ENCODE data around the gene CDH23.

The CDH23 gene

DNA sequence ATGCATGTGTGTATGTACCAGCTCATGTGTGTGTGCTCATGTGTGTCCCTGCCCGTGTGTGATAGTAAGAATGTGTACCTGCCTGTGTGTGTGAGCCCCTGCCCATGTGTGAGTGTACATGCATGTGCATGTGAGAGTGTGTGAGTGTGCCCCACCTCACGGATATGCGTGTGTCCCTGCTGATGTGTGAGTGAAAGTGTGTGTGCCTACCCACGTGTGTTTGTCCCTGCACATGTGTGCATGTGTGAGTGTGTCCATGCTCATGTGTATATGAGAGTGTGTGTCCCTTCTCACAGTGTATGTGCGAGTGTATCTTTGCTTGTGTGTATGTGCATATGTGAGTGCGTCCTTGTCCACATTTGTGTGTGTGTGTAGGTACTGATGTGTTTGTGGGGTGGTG, 69.6 kb downstream of the CDH23 start:
- Histone ChIP-seq H4K91ac (ENCODE audit: low read depth, low read length) (no peak overlapping the region), H3K36me3 (ENCODE audit: control insufficient read depth in 1 of 2, insufficient read depth in 2 of 2, low read length in 2 of 2) (no peaks in the 10 kb centered on the region), H2BK12ac (ENCODE audit: low read length) (no peak overlapping the region), H2AK5ac (ENCODE audit: low read length) (no peak overlapping the region), H2BK5ac (ENCODE audit: low read depth, low read length, poor library complexity) (no peak overlapping the region), H3K9ac (ENCODE audit: low read length) (no peak overlapping the region), H3K18ac (ENCODE audit: low read length) (no peak overlapping the region), H3K4me1 (ENCODE audit: control insufficient read depth in 1 of 2, insufficient read depth in 2 of 2, low read length in 2 of 2) (peaks cover 0 to 3% of the 10 kb centered on the region in 2 experiments), H4K12ac (ENCODE audit: low read depth, low read length) (no peak overlapping the region), H3K9me3 (ENCODE audit: insufficient read depth, low read depth, low read length) (no peaks in the 10 kb centered on the region), H2AFZ (ENCODE audit: insufficient read depth, low read length, poor library complexity) (no peak overlapping the region), H3K27me3 (ENCODE audit: insufficient read depth, low read length) (no peaks in the 10 kb centered on the region), H3K4me3 (ENCODE audit: low read depth, low read length) (peak overlapping the region; percentile 41), H4K8ac (ENCODE audit: low read depth, low read length) (no peak overlapping the region), H3K4me2 (ENCODE audit: low read length) (no peak overlapping the region), H3K14ac (ENCODE audit: low read length) (no peak overlapping the region), H3K4ac (ENCODE audit: low read depth, low read length) (no peak overlapping the region), H3K23ac (ENCODE audit: low read length) (no peak overlapping the region), H3K27ac (ENCODE audit: low read depth, low read length) (no peak overlapping the region), H3K79me2 (ENCODE audit: control insufficient read depth, insufficient read depth, low read length, poor library complexity) (no peaks in the 10 kb centered on the region), H2BK120ac (ENCODE audit: insufficient read depth, low read length, poor library complexity) (no peak overlapping the region), H3K79me1 (ENCODE audit: low read length) (no peaks in the 10 kb centered on the region)
- DNase-seq: no peak
- WGBS (ENCODE audit: extremely low coverage, insufficient coverage, insufficient read length): no CpG with 5 or more reads among the region's 6 CpGs

DNA sequence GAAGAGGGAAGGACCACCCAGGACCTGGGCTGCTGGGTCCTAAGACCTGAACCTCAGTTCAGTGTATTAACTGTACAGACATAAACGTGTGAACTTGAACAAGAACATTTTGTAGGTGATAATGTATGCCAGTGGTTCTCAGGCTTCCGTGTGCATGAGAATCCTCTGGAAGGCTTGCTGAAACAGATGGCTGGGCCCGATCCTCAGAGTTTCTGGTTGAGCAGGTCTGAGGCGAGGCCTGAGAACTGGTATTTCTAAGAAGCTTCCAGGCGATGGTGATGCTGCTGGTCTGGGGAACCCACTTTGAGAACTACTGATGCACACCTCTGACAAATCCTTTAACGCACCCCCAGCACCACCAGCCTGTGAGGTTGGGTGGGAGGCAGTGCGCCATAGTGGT, 70.4 kb downstream of the CDH23 start:
- Histone ChIP-seq H3K27ac (ENCODE audit: low read depth, low read length) (no peak overlapping the region), H3K27me3 (ENCODE audit: insufficient read depth, low read length) (no peaks in the 10 kb centered on the region), H3K4me1 (ENCODE audit: control insufficient read depth in 1 of 2, insufficient read depth in 2 of 2, low read length in 2 of 2) (peaks cover 0 to 3% of the 10 kb centered on the region in 2 experiments), H2BK12ac (ENCODE audit: low read length) (no peak overlapping the region), H3K4ac (ENCODE audit: low read depth, low read length) (no peak overlapping the region), H2AFZ (ENCODE audit: insufficient read depth, low read length, poor library complexity) (no peak overlapping the region), H3K4me3 (ENCODE audit: low read depth, low read length) (no peak overlapping the region), H4K12ac (ENCODE audit: low read depth, low read length) (no peak overlapping the region), H3K9ac (ENCODE audit: low read length) (no peak overlapping the region), H2AK5ac (ENCODE audit: low read length) (no peak overlapping the region), H3K14ac (ENCODE audit: low read length) (no peak overlapping the region), H4K91ac (ENCODE audit: low read depth, low read length) (no peak overlapping the region), H2BK120ac (ENCODE audit: insufficient read depth, low read length, poor library complexity) (no peak overlapping the region), H2BK5ac (ENCODE audit: low read depth, low read length, poor library complexity) (no peak overlapping the region), H3K23ac (ENCODE audit: low read length) (no peak overlapping the region), H3K79me1 (ENCODE audit: low read length) (no peaks in the 10 kb centered on the region), H3K9me3 (ENCODE audit: insufficient read depth, low read depth, low read length) (no peaks in the 10 kb centered on the region), H4K8ac (ENCODE audit: low read depth, low read length) (no peak overlapping the region), H3K18ac (ENCODE audit: low read length) (no peak overlapping the region), H3K79me2 (ENCODE audit: control insufficient read depth, insufficient read depth, low read length, poor library complexity) (no peaks in the 10 kb centered on the region), H3K36me3 (ENCODE audit: control insufficient read depth in 1 of 2, insufficient read depth in 2 of 2, low read length in 2 of 2) (no peaks in the 10 kb centered on the region), H3K4me2 (ENCODE audit: low read length) (no peak overlapping the region)
- DNase-seq: no peak
- WGBS (ENCODE audit: extremely low coverage, insufficient coverage, insufficient read length): no CpG with 5 or more reads among the region's 7 CpGs

DNA sequence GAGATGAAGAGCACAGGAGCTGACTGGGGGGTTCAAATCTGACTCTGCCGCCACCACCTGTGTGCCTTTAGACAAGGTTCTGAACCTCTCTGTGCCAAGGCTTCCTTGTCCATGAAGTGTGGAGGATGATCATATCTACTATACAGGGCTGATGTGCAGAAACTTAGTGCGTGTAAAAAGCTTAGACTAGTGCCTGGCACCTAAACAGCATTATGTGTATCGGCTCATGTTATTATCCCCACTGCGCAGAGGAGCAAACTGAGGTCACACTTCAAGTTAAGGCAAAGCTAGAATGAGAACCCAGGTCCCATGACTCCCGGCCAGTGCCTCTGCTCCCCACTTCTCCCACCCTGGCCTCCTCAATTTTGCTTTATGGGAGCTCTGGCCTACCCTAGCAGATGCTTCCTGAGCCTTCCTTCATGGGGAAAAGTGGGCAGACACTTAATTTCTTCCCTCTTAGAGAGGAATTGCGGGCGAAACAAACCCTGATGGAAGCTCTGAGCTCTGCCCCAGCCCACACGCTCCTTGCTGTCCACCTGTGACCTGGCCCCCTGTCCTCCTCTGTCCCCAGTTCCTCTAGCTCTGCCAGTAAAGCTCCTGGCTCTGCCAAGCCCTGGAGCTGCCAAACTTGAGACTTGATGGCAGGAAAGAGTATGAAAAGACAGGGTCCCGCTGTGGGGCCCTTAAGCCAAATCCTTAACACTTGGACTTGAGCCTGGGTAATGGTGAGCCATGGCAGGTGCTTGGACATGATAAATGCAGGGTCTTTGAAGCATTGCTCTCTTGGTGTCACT, 71.0 kb downstream of the CDH23 start:
- Histone ChIP-seq H3K27me3 (ENCODE audit: insufficient read depth, low read length) (no peaks in the 10 kb centered on the region), H4K12ac (ENCODE audit: low read depth, low read length) (no peak overlapping the region), H3K9ac (ENCODE audit: low read length) (no peak overlapping the region), H3K4ac (ENCODE audit: low read depth, low read length) (no peak overlapping the region), H3K27ac (ENCODE audit: low read depth, low read length) (no peak overlapping the region), H4K8ac (ENCODE audit: low read depth, low read length) (no peak overlapping the region), H4K91ac (ENCODE audit: low read depth, low read length) (no peak overlapping the region), H3K36me3 (ENCODE audit: control insufficient read depth in 1 of 2, insufficient read depth in 2 of 2, low read length in 2 of 2) (no peaks in the 10 kb centered on the region), H2BK120ac (ENCODE audit: insufficient read depth, low read length, poor library complexity) (no peak overlapping the region), H3K4me1 (ENCODE audit: control insufficient read depth in 1 of 2, insufficient read depth in 2 of 2, low read length in 2 of 2) (peaks cover 0 to 3% of the 10 kb centered on the region in 2 experiments), H3K18ac (ENCODE audit: low read length) (no peak overlapping the region), H3K79me2 (ENCODE audit: control insufficient read depth, insufficient read depth, low read length, poor library complexity) (no peaks in the 10 kb centered on the region), H3K4me2 (ENCODE audit: low read length) (no peak overlapping the region), H2AK5ac (ENCODE audit: low read length) (no peak overlapping the region), H2BK12ac (ENCODE audit: low read length) (no peak overlapping the region), H3K79me1 (ENCODE audit: low read length) (no peaks in the 10 kb centered on the region), H3K14ac (ENCODE audit: low read length) (no peak overlapping the region), H2BK5ac (ENCODE audit: low read depth, low read length, poor library complexity) (no peak overlapping the region), H3K9me3 (ENCODE audit: insufficient read depth, low read depth, low read length) (no peaks in the 10 kb centered on the region), H3K23ac (ENCODE audit: low read length) (no peak overlapping the region), H3K4me3 (ENCODE audit: low read depth, low read length) (no peak overlapping the region), H2AFZ (ENCODE audit: insufficient read depth, low read length, poor library complexity) (no peak overlapping the region)
- no peak for DNase-seq
- WGBS (ENCODE audit: extremely low coverage, insufficient coverage, insufficient read length): no CpG with 5 or more reads among the region's 9 CpGs

DNA sequence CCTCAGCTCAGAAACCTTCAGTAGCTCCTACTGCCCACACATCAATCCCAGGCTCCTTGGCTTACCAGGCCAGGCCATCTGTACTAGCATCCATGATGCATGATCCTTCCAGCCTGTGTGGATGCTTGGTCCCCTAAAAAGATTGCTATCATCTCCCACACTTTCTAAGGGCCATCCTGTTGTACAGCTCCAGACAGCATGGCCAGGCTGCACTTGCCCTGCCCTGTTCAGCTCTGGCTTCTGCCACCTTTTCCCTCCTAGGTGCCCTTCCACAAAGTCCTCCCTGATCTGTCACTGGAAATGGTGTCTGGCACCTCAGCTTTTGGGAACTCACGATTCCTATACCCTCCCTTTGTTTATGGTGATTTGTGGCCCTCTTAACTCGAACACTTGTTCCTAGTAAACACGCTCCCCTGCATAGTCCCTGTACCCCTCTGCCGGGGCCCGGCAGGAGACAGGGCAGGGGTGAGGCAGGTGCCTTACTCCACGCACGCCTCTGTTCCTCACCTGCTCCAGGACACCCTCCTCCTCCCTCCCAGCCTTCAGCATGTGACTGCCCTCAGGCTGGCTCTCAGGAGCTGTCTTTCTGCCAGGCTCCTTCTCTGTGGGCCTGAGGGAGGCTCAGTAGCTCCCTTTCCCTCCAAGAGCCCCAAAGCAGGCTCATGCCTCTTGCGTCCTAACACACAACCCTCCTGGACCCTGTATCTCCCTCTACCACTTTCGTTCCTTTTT, 71.8 kb downstream of the CDH23 start:
- no peak overlapping the region for H3K4me2 ChIP-seq (ENCODE audit: low read length)
- H3K9ac ChIP-seq (ENCODE audit: low read length): no peak overlapping the region
- H2BK5ac ChIP-seq (ENCODE audit: low read depth, low read length, poor library complexity): no peak overlapping the region
- no peak overlapping the region for H2AFZ ChIP-seq (ENCODE audit: insufficient read depth, low read length, poor library complexity)
- H3K27me3 ChIP-seq (ENCODE audit: insufficient read depth, low read length): no peaks in the 10 kb centered on the region
- H3K9me3 ChIP-seq (ENCODE audit: insufficient read depth, low read depth, low read length): no peaks in the 10 kb centered on the region
- H3K36me3 ChIP-seq (ENCODE audit: control insufficient read depth in 1 of 2, insufficient read depth in 2 of 2, low read length in 2 of 2): no peaks in the 10 kb centered on the region
- no peak overlapping the region for H4K91ac ChIP-seq (ENCODE audit: low read depth, low read length)
- H3K14ac ChIP-seq (ENCODE audit: low read length): no peak overlapping the region
- H2BK120ac ChIP-seq (ENCODE audit: insufficient read depth, low read length, poor library complexity): no peak overlapping the region
- H4K8ac ChIP-seq (ENCODE audit: low read depth, low read length): no peak overlapping the region
- H3K4me1 ChIP-seq (ENCODE audit: control insufficient read depth in 1 of 2, insufficient read depth in 2 of 2, low read length in 2 of 2): peaks cover 0 to 3% of the 10 kb centered on the region in 2 experiments
- H3K79me2 ChIP-seq (ENCODE audit: control insufficient read depth, insufficient read depth, low read length, poor library complexity): no peaks in the 10 kb centered on the region
- no peak overlapping the region for H2BK12ac ChIP-seq (ENCODE audit: low read length)
- no peak overlapping the region for H2AK5ac ChIP-seq (ENCODE audit: low read length)
- no peak for DNase-seq
- H3K23ac ChIP-seq (ENCODE audit: low read length): no peak overlapping the region
- H3K27ac ChIP-seq (ENCODE audit: low read depth, low read length): no peak overlapping the region
- no peak overlapping the region for H3K4me3 ChIP-seq (ENCODE audit: low read depth, low read length)
- no peak overlapping the region for H3K4ac ChIP-seq (ENCODE audit: low read depth, low read length)
- WGBS (ENCODE audit: extremely low coverage, insufficient coverage, insufficient read length): no CpG with 5 or more reads among the region's 9 CpGs
- H3K79me1 ChIP-seq (ENCODE audit: low read length): no peaks in the 10 kb centered on the region
- no peak overlapping the region for H3K18ac ChIP-seq (ENCODE audit: low read length)
- no peak overlapping the region for H4K12ac ChIP-seq (ENCODE audit: low read depth, low read length)
